Ishikawa (cell line): Measurements from ENCODE around the gene DSCAML1.

Experiments
- CEBPB ChIP-seq: IDR thresholded peaks from 2 replicates; pipeline ENCODE4 v1.6.1; 2012
- CREB1 ChIP-seq: IDR thresholded peaks from 2 replicates; pipeline ENCODE4 v1.6.1; 2012; ENCODE audit warnings: low read depth
- EGR1 ChIP-seq: IDR thresholded peaks from 2 replicates; pipeline ENCODE4 v1.6.1; 2012
- EP300 ChIP-seq: IDR thresholded peaks from 2 replicates; pipeline ENCODE4 v1.6.1; 2012; ENCODE audit warnings: borderline replicate concordance
- FOXM1 ChIP-seq: IDR thresholded peaks from 2 replicates; pipeline ENCODE4 v1.6.1; 2012; ENCODE audit warnings: low read depth, borderline replicate concordance
- NFIC ChIP-seq: IDR thresholded peaks from 2 replicates; pipeline ENCODE4 v1.6.1; 2012
- RAD21 ChIP-seq: IDR thresholded peaks from 2 replicates; pipeline ENCODE4 v1.6.1; 2012; ENCODE audit warnings: low read depth
- REST ChIP-seq: IDR thresholded peaks from 2 replicates; pipeline ENCODE4 v1.6.1; 2012; ENCODE audit warnings: low read depth, mild to moderate bottlenecking
- TAF1 ChIP-seq: IDR thresholded peaks from 2 replicates; pipeline ENCODE4 v1.6.1; 2012; ENCODE audit warnings: low read depth, mild to moderate bottlenecking
- TCF12 ChIP-seq: IDR thresholded peaks from 2 replicates; pipeline ENCODE4 v1.6.1; 2012; ENCODE audit warnings: low read depth
- TEAD4 ChIP-seq: IDR thresholded peaks from 2 replicates; pipeline ENCODE4 v1.6.1; 2012
- YY1 ChIP-seq: IDR thresholded peaks from 2 replicates; pipeline ENCODE4 v1.6.1; 2012; ENCODE audit warnings: low read depth
- ZBTB7A ChIP-seq: IDR thresholded peaks from 2 replicates; pipeline ENCODE4 v1.6.1; 2012; ENCODE audit warnings: low read depth
- TF ChIP-seq, protein P1 (sequence below): IDR thresholded peaks from 2 replicates; pipeline ENCODE4 v1.6.1; 2012
- TF ChIP-seq, protein P2 (sequence below): IDR thresholded peaks from 2 replicates; pipeline ENCODE4 v1.6.1; 2012

The DSCAML1 gene

GRCh38 chr11:117831661-117832415 is 34.8 kb upstream of the DSCAML1 start:
- TF ChIP-seq CEBPB = no peak

GRCh38 chr11:117830674-117831351 is 33.8 kb upstream of the DSCAML1 start:
- TF ChIP-seq CEBPB = no peak
- no peak for TF ChIP-seq TAF1
- TF ChIP-seq NFIC = no peak
- TF ChIP-seq, protein P1, sequence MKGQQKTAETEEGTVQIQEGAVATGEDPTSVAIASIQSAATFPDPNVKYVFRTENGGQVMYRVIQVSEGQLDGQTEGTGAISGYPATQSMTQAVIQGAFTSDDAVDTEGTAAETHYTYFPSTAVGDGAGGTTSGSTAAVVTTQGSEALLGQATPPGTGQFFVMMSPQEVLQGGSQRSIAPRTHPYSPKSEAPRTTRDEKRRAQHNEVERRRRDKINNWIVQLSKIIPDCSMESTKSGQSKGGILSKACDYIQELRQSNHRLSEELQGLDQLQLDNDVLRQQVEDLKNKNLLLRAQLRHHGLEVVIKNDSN = no peak
- no peak for TF ChIP-seq REST
- no peak for TF ChIP-seq TCF12
- no peak for TF ChIP-seq ZBTB7A
- no peak for TF ChIP-seq EP300
- no peak for TF ChIP-seq TEAD4
- no peak for TF ChIP-seq RAD21
- no peak for TF ChIP-seq CREB1
- no peak for TF ChIP-seq YY1
- TF ChIP-seq EGR1 = no peak
- TF ChIP-seq, protein P2, sequence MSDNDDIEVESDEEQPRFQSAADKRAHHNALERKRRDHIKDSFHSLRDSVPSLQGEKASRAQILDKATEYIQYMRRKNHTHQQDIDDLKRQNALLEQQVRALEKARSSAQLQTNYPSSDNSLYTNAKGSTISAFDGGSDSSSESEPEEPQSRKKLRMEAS = no peak
- TF ChIP-seq FOXM1 = no peak

GRCh38 chr11:117830072-117830471 is 33.1 kb upstream of the DSCAML1 start:
- TF ChIP-seq NFIC = no peak
- no peak for TF ChIP-seq EGR1
- TF ChIP-seq TAF1 = no peak
- TF ChIP-seq, protein P1 = no peak
- TF ChIP-seq YY1 = no peak
- no peak for TF ChIP-seq CREB1
- no peak for TF ChIP-seq TEAD4
- no peak for TF ChIP-seq TCF12
- TF ChIP-seq REST = no peak
- TF ChIP-seq, protein P2 = no peak
- TF ChIP-seq EP300 = no peak
- TF ChIP-seq CEBPB = no peak
- TF ChIP-seq RAD21 = no peak
- no peak for TF ChIP-seq ZBTB7A
- no peak for TF ChIP-seq FOXM1

DNA sequence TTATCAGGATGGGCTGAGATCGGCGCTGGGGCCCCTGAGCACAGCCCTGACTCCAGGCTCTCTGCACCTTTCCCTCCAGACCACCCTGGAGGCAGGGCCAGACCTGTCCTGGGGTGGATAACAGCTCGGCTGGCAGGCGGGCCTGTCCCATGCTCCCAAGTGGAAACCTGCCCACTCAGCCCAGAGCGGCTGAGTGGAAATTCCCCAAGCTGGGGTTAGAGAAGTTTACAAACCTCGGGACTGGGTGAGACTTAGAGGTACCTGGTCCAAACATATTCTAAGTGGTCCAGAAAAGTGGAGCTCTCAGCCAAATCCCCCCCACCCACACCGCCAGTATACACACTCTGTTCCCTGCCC is 32.3 kb upstream of the DSCAML1 start:
- TF ChIP-seq TCF12 = no peak
- no peak for TF ChIP-seq EGR1
- TF ChIP-seq, protein P2 = no peak
- TF ChIP-seq REST = no peak
- no peak for TF ChIP-seq ZBTB7A
